ENCODE data around the gene NGFR.
"Not testable (repeated sequence)": the region's sequence is repeated elsewhere in the genome, so short reads cannot be mapped to it uniquely, and the experiment has no call there.

Gene NGFR

GRCh38 chr17:49547566-49547965 is 52.5 kb downstream of the NGFR start:
- DNase-seq: no peak

DNA sequence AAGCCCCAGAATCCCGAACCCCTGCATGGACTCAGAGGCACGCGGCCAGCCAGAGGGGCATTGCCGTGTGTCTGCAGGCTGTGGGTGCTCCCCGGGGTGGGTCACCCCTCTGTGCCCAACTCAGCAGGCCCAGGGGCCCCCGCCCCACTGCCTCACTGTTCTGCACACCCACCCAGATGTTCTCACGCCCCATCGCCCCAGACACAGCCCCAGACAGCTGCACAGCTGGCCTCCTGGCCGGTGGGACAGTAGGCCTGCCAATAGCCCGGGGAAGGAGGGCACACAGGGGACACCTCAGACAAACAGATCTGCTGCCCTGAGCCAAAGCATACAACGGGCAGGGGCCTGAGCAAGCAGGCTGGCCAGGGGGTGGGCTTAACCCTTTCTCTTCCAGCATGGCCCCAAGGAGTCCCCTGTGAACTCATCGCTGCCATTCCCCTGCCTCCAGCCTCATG is 53.0 kb downstream of the NGFR start:
- DNase-seq: no peak

DNA sequence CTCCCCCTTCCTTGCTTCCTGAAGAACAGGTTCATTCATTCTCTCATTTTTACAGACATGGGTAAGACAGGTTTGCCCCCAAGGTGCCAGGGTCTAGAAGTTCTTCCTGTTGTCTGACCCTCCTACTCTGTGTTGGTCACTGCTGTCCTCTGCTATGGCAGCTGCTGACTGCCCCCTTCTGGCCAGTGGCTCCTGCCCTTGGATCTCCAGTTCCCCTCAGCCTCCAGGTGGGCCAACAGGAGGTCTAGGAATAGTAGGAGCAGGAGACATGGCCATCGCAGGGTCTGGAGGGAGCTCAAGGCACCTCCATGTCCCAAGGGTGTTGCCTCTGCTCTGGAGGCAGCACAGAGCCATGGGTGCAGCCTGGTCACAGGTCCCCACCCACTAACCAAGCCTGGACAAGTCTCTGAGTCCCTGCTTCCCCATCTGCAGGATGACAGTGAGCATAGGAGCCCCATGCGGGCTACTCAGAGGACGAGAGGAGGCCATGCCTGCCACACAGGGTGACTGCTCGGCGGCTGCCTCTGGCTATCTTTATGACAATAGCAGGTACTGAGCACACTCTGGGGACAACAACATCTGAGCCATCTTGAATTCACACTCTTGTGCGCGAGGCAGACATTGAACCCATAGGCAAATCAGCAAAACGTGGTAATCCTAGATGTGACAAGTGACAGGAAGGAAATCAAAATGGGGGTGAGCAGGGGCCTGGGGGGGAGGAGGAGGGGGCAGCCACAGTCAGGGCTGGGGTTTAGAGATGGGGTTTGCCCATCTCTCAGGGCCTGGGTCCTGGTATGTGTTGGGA is 53.6 kb downstream of the NGFR start:
- no peak for DNase-seq

GRCh38 chr17:49549311-49549605 is 54.2 kb downstream of the NGFR start:
- no peak for DNase-seq

DNA sequence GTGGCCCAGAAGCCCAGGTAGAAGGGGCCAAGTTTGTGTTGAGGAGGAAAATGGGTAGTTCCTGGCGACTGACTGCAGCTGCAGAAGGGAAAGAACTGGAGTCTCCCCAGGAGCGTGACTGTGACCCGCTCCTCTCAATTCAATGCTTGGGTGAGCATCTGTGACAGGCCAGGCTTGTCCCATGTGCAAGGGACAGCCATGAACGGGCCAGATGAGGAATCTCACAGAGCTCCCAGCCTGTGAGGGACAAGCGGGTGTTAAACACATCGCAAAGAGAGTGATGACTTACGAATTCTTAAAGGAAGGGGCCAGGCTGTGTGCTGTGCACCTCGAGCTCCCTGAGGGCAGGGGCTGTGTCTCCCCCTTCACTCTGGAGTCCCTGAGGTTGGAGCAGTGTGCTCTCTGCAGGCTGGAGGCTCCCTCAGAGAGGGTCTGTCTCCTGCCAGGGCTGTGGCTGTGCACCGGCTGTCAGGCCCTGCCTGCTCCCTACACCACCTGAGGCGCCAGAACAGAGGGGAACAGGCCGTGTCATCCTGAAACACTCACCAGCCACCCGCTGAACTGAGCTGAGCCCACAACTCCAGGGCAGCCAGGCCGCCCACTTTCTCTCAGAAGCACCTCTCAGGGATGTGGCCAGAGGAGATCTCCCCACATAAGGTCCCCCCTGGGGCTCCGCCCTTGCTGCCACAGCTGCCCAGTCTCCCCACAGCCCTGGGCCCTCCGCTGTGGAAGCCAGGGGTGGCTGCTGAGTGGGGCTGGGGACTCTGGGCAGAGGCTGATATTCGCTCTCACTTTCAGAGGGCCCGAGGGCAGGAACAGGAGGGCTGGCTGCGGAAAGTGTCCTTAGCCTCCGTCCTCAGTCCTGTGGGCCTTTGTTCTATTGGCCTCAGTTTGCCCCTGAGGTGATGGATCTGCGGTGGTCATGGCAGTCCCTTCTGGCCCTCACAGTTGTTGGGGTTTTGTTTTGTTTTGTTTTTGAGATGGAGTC is 54.9 kb downstream of the NGFR start:
- no peak for DNase-seq

DNA sequence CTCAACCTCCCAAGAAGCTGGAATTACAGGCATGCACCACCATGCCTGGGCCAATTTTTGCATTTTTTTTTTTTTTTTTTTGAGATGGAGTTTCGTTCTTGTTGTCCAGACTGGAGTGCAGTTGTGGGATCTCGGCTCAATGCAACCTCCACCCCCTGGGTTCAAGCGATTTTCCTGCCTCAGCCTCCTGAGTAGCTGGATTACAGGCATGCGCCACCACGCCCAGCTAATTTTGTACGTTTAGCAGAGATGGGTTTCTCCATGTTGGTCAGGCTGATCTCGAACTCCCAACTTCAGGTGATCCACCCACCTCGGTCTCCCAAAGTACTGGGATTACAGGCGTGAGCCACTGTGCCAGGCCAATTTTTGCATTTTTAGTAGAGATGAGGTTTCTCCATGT is 55.7 kb downstream of the NGFR start:
- not testable (repeated sequence) for DNase-seq

GRCh38 chr17:49551221-49552069 is 56.4 kb downstream of the NGFR start:
- DNase-seq: no peak

- no peak for DNase-seq
Measured at GRCh38 chr17:49552070-49552751, 57.1 kb downstream of the NGFR start.

DNA sequence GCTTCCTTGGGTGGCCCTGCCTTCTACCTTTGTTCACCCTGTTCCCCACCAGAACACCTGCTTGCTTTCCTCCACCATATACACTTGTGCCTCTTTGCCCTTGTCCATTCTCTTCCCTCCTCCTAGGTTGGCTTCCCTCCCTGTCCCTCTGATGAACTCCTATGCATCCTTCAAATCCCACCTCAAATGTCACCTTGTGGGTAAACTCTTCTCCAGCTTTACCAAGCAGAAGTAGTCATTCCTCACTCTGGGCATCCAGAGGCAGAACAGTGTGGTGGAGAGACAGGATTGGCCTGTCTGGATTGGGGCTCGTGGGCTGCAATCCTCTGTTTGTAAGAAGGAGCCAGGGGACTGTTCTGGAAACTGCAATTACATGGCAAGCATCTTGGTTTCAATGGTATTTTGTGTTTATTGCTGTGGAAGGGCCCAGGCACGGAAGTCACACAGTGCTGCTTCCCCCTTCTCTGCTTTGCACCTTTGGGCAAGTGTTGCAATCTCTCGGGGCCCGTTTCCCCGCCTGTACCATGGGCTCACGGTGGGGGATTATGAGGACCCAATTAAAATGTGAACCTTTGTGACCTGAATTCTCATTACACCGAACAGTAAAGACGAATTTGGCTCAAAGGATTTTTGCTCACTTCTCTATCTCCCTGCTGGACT is 58.7 kb downstream of the NGFR start:
- DNase-seq: no peak

- DNase-seq: no peak
Measured at GRCh38 chr17:49554694-49555494, 59.8 kb downstream of the NGFR start.

DNA sequence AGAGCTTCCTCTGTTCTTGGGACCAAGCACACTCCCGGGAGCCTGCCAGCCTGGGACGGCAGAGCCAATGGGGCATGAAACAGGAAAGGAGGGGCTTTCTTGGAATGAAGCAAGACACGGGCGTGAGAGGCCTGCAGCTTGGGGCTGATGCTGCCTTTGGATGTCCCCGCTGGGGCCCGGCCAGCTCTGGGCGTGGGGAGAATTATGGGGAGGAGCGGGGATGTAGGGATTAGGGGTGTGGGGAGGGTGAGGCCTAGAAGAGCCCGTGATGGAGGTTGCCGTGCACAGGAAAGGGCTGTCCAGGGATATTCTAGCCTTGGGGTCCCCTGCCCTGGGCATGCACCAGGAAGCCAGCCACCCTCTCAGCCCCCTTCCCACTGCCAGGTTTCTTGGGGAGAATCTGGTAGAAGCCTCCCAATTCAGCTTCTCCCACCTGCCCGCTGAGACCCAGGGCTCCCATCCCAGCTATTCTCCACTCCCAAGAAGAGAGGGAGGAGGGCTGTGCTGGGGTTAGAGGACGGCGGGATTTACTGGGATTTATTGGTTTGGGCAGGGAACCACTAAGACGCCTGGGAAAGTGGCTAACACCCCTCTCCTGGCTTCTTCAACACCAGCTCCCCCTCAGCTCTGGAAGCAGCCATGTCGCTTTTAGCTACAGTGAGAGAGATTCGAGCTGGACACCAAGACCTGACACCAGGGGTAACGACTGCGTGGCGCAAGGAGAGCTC is 60.6 kb downstream of the NGFR start:
- no peak for DNase-seq

DNA sequence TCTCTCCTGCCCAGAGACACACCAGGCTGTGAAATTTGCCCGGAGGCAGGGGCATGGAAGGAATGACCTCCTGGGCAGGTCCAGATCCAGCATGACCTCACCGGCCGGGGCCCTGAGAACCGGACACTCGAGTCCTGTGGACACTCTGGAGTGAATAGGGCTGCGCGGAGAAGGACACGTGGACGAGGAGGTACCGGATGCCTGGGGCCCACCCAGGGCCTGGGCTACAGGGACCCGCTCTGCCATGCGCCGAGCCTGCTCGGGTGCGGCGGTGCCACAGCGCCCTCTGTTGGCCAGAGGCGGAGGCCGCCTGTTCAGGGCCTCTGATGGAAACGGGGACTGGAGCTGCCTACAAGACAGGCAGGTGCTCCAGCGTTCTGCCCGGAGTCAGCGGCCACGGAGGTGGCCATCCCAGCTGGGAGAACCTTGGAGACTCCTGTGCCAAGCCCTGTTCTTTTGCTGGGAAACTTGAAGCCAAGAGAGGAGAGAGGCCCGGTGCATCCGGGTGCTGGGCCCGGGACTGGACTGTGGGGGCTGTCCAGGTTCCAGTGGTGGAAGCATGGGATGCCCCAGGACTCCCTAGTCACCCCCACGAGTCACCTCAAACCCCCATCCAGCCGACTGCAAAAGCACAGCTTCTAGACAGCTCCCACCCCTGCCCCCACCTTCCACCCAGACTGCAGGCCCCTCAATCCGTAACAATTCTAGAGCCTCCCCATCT is 61.3 kb downstream of the NGFR start:
- DNase-seq: peak; percentile 63

DNA sequence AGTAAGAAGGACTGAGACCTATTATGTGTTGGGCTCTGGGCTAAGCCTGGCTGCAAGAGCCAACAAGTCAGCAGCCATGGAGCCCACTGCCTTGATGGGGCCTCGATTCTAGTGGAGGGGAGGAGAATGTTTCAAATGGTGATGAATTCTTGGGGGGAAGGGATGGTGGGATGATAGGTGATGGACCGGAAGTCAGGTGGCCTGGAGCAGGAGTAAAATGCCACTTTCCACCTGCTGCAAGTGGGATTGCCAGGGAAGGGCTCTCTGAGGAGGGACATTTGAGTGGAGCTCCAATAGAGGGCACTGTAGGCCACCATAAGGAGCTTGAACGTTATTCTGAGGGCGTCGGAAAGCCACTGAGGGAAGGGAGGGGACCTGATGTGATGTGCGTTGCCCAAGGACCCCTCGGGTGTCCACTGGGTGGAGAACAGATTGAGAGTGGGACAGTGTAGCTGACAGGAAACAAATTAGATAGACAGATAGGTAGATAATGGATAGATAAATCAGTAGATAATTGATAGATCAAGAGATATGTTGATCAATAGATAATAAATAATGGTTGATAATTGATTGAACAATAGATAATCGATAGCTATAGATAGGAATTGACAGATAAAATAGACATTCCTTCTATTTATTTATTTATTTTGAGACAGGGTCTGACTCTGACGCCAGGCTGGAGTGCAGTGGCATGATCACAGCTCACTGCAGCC is 62.4 kb downstream of the NGFR start:
- DNase-seq: peak; percentile 27

Measured in fibroblast of skin of abdomen (primary cell).